ENCODE results near the gene PASK. TPM values are rescaled to one million over a fixed set of nuclear protein-coding genes. Genes with fewer than 3 reads are reported as not detected.
"Not testable (repeated sequence)": the region's sequence is repeated elsewhere in the genome, so short reads cannot be mapped to it uniquely, and the experiment has no call there.

PASK gene
- total RNA-seq, 1 experiment from 2014 or later: 4.8 TPM

GRCh38 chr2:241107031-241107783, 42.1 kb downstream of the PASK start:
- DNase-seq (ENCODE audit: low read depth): no peak

GRCh38 chr2:241105641-241106040, 43.6 kb downstream of the PASK start:
- no peak for DNase-seq (ENCODE audit: low read depth)

- not testable (repeated sequence) for DNase-seq (ENCODE audit: low read depth)
Observed at GRCh38 chr2:241104611-241105010, 44.7 kb downstream of the PASK start.

GRCh38 chr2:241103176-241103595, 46.1 kb downstream of the PASK start:
- DNase-seq (ENCODE audit: low read depth): no peak

GRCh38 chr2:241102239-241102803, 47.0 kb downstream of the PASK start, which contains the start of gene MTERF4:
Gene MTERF4, minus strand, starts transcription at chr2:241102287. Its CDS starts 14 bp downstream, at chr2:241102273.
- DNase-seq (ENCODE audit: low read depth): peak; percentile 84

GRCh38 chr2:241099246-241099645, 50.0 kb downstream of the PASK start:
- DNase-seq (ENCODE audit: low read depth): no peak

GRCh38 chr2:241096979-241097378, 52.3 kb downstream of the PASK start:
- no peak for DNase-seq (ENCODE audit: low read depth)

- DNase-seq (ENCODE audit: low read depth): no peak
Observed at GRCh38 chr2:241095594-241096290, 53.5 kb downstream of the PASK start.

GRCh38 chr2:241094924-241095420, 54.3 kb downstream of the PASK start:
- no peak for DNase-seq (ENCODE audit: low read depth)

- DNase-seq (ENCODE audit: low read depth): no peak
Observed at GRCh38 chr2:241094172-241094571, 55.1 kb downstream of the PASK start.

GRCh38 chr2:241093133-241093781, 56.0 kb downstream of the PASK start:
- not testable (repeated sequence) for DNase-seq (ENCODE audit: low read depth)

- DNase-seq (ENCODE audit: low read depth): no peak
Observed at GRCh38 chr2:241092677-241093076, 56.6 kb downstream of the PASK start.

GRCh38 chr2:241091734-241092445, 57.4 kb downstream of the PASK start:
- no peak for DNase-seq (ENCODE audit: low read depth)

GRCh38 chr2:241091201-241091600, 58.1 kb downstream of the PASK start:
- no peak for DNase-seq (ENCODE audit: low read depth)

GRCh38 chr2:241088791-241089732, 60.2 kb downstream of the PASK start:
- DNase-seq (ENCODE audit: low read depth): peak; percentile 2

- no peak for DNase-seq (ENCODE audit: low read depth)
Observed at GRCh38 chr2:241088376-241088775, 60.9 kb downstream of the PASK start.

- no peak for DNase-seq (ENCODE audit: low read depth)
Observed at GRCh38 chr2:241087420-241088268, 61.6 kb downstream of the PASK start.

GRCh38 chr2:241084856-241085444, 64.3 kb downstream of the PASK start:
- DNase-seq (ENCODE audit: low read depth): no peak

GRCh38 chr2:241083091-241083415, 66.2 kb downstream of the PASK start:
- no peak for DNase-seq (ENCODE audit: low read depth)
